Measurements from ENCODE around the gene ORC1. TPM values are rescaled to one million over a fixed set of nuclear protein-coding genes. Genes with fewer than 3 reads are reported as not detected.

ORC1 gene
- total RNA-seq: 4.8 and 5.3 TPM in 2 replicates

DNA sequence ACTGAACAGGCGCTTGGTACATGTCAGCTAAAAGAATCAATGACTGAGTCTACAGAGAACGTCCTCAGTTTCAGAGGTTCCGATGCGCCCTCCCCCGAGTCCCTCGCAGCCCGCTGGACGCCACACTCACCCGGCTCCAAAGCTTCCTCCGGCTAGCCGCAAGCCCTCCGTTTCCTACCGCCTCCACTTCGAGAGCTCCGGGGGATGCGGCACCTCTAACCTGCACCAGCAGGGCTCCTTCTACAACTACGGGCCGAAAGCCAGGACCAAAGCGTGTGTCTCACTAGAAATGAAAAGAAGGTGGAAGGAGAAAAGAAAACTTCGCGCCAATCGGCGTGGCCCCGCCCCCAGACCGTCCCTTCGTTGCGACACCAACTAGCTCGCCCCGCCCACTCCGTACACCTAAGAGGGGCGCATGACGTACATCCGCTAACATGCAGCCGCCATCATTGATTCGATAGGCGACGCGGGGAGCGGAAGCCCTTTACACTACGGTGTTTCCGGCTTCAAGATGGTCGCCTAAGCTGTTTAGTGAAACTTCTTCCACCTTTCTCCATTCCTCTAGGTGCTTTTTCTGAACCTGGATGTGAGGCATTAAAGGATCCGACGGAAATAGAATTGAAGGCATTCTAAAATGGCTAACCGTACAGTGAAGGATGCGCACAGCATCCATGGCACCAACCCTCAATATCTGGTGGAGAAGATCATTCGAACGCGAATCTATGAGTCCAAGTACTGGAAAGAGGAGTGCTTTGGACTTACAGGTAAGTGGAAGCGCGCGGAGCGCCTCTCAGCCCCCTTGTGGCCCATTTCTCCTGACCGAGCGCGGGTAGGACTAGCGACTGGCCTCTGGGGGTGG is at the start of gene ORC1, which contains the start of gene PRPF38A:
ORC1 (minus strand) TSS at position 308 of the 859 bp plus-strand sequence. CDS start 2,200 bp downstream, outside the sequence.
PRPF38A (plus strand) TSS at position 487 of the 859 bp plus-strand sequence; CDS start at position 635, 148 bp downstream.

DNA sequence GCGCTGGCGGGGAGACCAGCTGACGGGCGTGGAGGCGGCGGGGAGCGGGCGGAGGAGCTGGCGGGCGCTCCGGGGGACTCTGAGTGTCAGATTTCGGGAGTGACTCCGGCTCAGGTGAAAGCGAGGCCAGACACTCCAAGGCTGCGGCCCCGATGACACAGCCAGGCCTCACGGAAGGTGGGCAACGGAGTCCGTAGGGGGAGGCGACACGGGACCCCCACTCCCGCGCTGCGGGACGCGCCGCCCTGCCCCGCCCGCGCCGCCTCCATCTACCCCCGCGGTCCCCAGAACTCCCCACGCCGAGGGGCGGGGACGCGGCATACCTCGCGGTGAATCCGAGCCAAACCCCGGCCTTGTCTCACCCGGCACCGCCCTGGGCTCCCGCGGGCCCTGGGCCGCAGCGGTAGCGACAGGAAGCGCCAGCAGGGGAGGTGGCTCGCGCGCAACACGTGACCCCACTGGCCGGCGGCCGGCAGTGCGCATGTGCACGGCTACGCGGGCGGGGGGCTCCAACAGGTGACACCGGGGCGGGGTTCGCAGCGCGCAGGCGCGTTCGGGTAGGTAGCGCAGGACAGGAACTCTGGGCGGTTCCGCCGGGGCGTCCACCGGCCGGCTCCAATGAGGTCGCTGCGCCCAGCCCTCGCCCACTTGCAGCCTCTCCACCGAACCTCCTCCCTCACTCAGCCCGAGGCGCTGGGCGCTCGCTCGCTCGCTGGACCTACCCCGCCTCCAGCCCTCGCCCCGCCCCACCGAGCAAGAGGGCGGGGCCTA is 38.3 kb downstream of the ORC1 start, which contains the start of gene CC2D1B:
CC2D1B (minus strand) TSS at position 460 of the 771 bp plus-strand sequence. CDS start 1,585 bp downstream, outside the sequence.

Other genes with a start within 250 kb of the ORC1 start
- gene CC2D1B, start 38.2 kb downstream of the ORC1 start, total RNA-seq: 19.9 and 22.8 TPM in 2 replicates
- 6.6 and 15.9 TPM in 2 replicates for gene PRPF38A, start 179 bp upstream of the ORC1 start, total RNA-seq
- gene TUT4, start 148.7 kb upstream of the ORC1 start, total RNA-seq: 10.4 and 34.2 TPM in 2 replicates
- gene GPX7, start 197.9 kb upstream of the ORC1 start, total RNA-seq: 7.0 and 15.4 TPM in 2 replicates
- gene SHISAL2A, start 228.7 kb upstream of the ORC1 start, total RNA-seq: not detected in 2 replicates

All from bladder microvascular endothelial cell (primary cell).